ENCODE measurements around the gene ITGAL. TPM values are rescaled to one million over a fixed set of nuclear protein-coding genes. Genes with fewer than 3 reads are reported as not detected.

ITGAL gene
- total RNA-seq, 2 donors from 2014 or later, result 1.3 to 9.2 TPM

DNA sequence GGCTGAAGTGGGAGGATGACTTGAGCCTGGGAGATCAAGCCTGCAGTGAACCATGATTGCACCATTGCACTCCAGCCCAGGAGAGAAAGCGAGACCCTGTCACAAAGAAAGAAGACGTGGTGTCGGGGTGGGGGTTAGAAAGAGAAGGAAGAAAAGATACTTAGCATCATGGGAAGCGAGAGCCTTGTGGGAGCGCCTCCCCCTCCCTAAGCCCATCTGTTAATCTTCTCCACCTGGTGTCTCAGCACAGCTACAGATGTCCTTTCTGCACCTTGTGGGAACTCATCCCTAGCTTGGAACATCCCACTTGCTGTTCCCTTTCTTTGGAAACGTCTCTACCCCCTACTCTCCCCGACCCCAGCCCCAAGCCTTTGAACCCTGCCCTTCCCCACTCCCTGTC lies 93.0 kb downstream of the ITGAL start:
- H3K4me1 ChIP-seq, result peaks cover 14% of the 10 kb centered on the region
- WGBS, 2 donors, result 66 to 67% methylated on average over 7 of the region's 7 CpGs
- no peak overlapping the region for H3K4me3 ChIP-seq
- H3K27ac ChIP-seq, result no peak overlapping the region
- ATAC-seq, result no peak
- H3K27me3 ChIP-seq, result no peaks in the 10 kb centered on the region
- intact Hi-C loops (cut with DNase I), result no loop called here
- TF ChIP-seq CTCF (IDR thresholded peaks at IDR 0.05), result no peak
- no peak for TF ChIP-seq POLR2A (IDR thresholded peaks at IDR 0.05)
- no peaks in the 10 kb centered on the region for H3K9me3 ChIP-seq
- no peak for DNase-seq
- no peaks in the 10 kb centered on the region for H3K36me3 ChIP-seq (replicated peaks in 1 of 2; ENCODE audit: insufficient read depth in 1 of 2, low read depth in 2 of 2)

- H3K36me3 ChIP-seq (replicated peaks in 1 of 2; ENCODE audit: insufficient read depth in 1 of 2, low read depth in 2 of 2), result no peaks in the 10 kb centered on the region
- no peak overlapping the region for H3K27ac ChIP-seq
- no peak overlapping the region for H3K4me3 ChIP-seq
- 47 to 56% methylated on average over 8 of the region's 8 CpGs for WGBS, 2 donors
- H3K4me1 ChIP-seq, result peaks cover 16% of the 10 kb centered on the region
- intact Hi-C loops (cut with DNase I), result no loop called here
- no peak for ATAC-seq
- no peak for TF ChIP-seq POLR2A (IDR thresholded peaks at IDR 0.05)
- no peak for TF ChIP-seq CTCF (IDR thresholded peaks at IDR 0.05)
- no peaks in the 10 kb centered on the region for H3K27me3 ChIP-seq
- H3K9me3 ChIP-seq, result no peaks in the 10 kb centered on the region
- DNase-seq, result no peak
Measured at GRCh38 chr16:30565984-30566383, 93.4 kb downstream of the ITGAL start.

DNA sequence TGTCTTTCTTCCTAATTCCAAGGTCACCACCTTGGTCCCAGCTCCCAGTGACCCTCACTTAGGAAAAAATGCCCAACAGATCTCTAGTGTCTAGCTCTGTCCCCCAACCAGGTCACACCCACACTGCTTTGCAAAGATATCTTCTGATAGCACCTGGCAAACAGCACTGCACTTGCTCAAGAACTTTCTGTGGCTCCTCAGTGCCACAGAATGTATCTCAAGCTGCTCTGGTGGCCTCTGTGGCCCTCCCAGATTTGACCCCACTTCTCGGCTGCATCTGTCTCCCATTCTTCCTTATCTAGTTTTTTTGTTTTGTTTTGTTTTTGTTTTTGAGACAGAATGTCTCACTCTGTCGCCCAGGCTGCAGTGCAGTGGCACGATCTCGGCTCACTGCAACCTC lies 94.0 kb downstream of the ITGAL start:
- intact Hi-C loops (cut with DNase I), result no loop called here
- Histone ChIP-seq H3K4me3 (no peak overlapping the region), H3K36me3 (replicated peaks in 1 of 2; ENCODE audit: insufficient read depth in 1 of 2, low read depth in 2 of 2) (no peaks in the 10 kb centered on the region), H3K9me3 (no peaks in the 10 kb centered on the region), H3K27ac (no peak overlapping the region), H3K27me3 (no peaks in the 10 kb centered on the region), H3K4me1 (peaks cover 12% of the 10 kb centered on the region)
- DNase-seq (no peak), ATAC-seq (no peak)
- WGBS, 2 donors, result 84 to 91% methylated on average over 4 of the region's 4 CpGs
- no peak for TF ChIP-seq CTCF (IDR thresholded peaks at IDR 0.05)
- no peak for TF ChIP-seq POLR2A (IDR thresholded peaks at IDR 0.05)

- H3K4me1 ChIP-seq, result peaks cover 15% of the 10 kb centered on the region
- peak overlapping the region in 2 of 4 donors; percentile 2 to 32 for H3K27ac ChIP-seq
- no peak overlapping the region for H3K4me3 ChIP-seq
- ATAC-seq (no peak), DNase-seq (peak in 1 of 4 donors; percentile 35)
- WGBS, 2 donors, result 69 to 71% methylated on average over 13 to 14 of the region's 14 CpGs
- no peaks in the 10 kb centered on the region for H3K9me3 ChIP-seq
- no peak for TF ChIP-seq CTCF (IDR thresholded peaks at IDR 0.05)
- no peak for TF ChIP-seq POLR2A (IDR thresholded peaks at IDR 0.05)
- intact Hi-C loops (cut with DNase I), result no loop called here
- no peaks in the 10 kb centered on the region for H3K36me3 ChIP-seq (replicated peaks in 1 of 2; ENCODE audit: insufficient read depth in 1 of 2, low read depth in 2 of 2)
- H3K27me3 ChIP-seq, result no peaks in the 10 kb centered on the region
Measured at GRCh38 chr16:30567160-30567990, 94.8 kb downstream of the ITGAL start.
